Activated naive CD8-positive, alpha-beta T cell treated with anti-CD3 and anti-CD28 coated beads, Interleukin-2, amount 10 ng/mL, durations not matched to agents 7 days and 5 days (primary cell): Measurements from ENCODE around the gene HEATR5A. TPM values are rescaled to one million over a fixed set of nuclear protein-coding genes. Genes with fewer than 3 reads are reported as not detected.
"Not testable (repeated sequence)": the region's sequence is repeated elsewhere in the genome, so short reads cannot be mapped to it uniquely, and the experiment has no call there.

Experiments used
- ATAC-seq: fragments of 150-1000 bp; cut with Tn5 transposase; one replicate; pipeline ENCODE4 v1.10.0; 2021; ENCODE audit warnings: low read depth, moderate library complexity
- POLR2A ChIA-PET: fragments of 350-600 bp; sonication (Branson Sonifier 250); formaldehyde crosslinking; loops from one replicate; lab custom pipeline; 2021; ENCODE audit warnings: antibody characterized with exemption; lab: Charles Lee
- DNase-seq: peaks from one replicate; pipeline ENCODE4 v3.0.0; 2021
- H3K27ac Mint-ChIP-seq: one replicate; pipeline ENCODE4 v1.8.0; 2022; ENCODE audit warnings: mild to moderate bottlenecking, mixed read lengths
- H3K27me3 Mint-ChIP-seq: one replicate; pipeline ENCODE4 v1.8.0; 2022; ENCODE audit warnings: mild to moderate bottlenecking, moderate library complexity, mixed read lengths
- H3K36me3 Mint-ChIP-seq: one replicate; pipeline ENCODE4 v1.8.0; 2021; ENCODE audit warnings: mild to moderate bottlenecking, mixed read lengths
- H3K4me1 Mint-ChIP-seq: one replicate; pipeline ENCODE4 v1.8.0; 2021; ENCODE audit warnings: mixed read lengths
- H3K4me3 Mint-ChIP-seq: one replicate; pipeline ENCODE4 v1.8.0; 2022; ENCODE audit warnings: mild to moderate bottlenecking, moderate library complexity, mixed read lengths
- H3K9me3 Mint-ChIP-seq: one replicate; pipeline ENCODE4 v1.8.0; 2021; ENCODE audit warnings: mixed read lengths
- total RNA-seq, 2 experiments: library from RNA; stranded (reverse); gene quantifications; one replicate each; pipeline ENCODE4 v1.2.3, GENCODE V29; 2021

HEATR5A gene
- total RNA-seq: 10 to 100 TPM in 1 of 2 experiments, 1 to 10 TPM in 1; 9.4 to 11.5 TPM

GRCh38 chr14:31420319-31421111 is at the start of gene HEATR5A:
Gene HEATR5A, minus strand, starts transcription at chr14:31420550. Its CDS starts 17,575 bp downstream, at chr14:31402975.
- peaks cover 13% of the 10 kb centered on the region for H3K4me1 Mint-ChIP-seq
- ATAC-seq (peak; percentile 97), DNase-seq (peak; percentile 96)
- peak within 1 kb of the TSS; percentile 99 for H3K4me3 Mint-ChIP-seq
- peaks cover 10% of the 10 kb centered on the region for H3K27me3 Mint-ChIP-seq
- peaks cover 2% of the 10 kb centered on the region for H3K36me3 Mint-ChIP-seq
- peak within 1 kb of the TSS; percentile 89 for H3K27ac Mint-ChIP-seq
- H3K9me3 Mint-ChIP-seq: no peaks in the 10 kb centered on the region
- POLR2A ChIA-PET: interaction anchor here (0.6 to 1.8 kb wide), 10 partner anchors 18 to 699 kb away, joined by 3 to 22 read pairs (median 4); partner anchors contain the start of genes DTD2, HECTD1 and STRN3

DNA sequence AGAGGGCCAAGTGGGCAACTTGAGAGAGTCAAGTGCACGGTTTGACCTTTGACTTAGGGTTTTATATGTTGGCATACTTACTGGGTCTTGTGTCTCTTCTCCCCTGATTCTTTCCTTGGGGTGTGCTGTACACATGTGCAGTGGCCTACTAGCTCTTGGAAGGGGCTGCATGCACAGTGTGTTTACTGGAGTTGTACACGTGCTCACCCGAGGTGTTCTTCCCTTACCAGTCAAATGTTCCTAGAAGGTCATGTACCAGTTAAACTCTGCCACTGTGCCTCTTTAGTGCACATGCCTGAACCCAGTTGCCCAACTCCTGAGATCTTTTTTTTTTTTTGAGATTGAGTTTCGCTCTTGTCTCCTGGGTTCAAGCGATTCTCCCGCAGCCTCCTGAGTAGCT is 46.2 kb upstream of the HEATR5A start:
- H3K9me3 Mint-ChIP-seq: peaks cover 1% of the 10 kb centered on the region
- H3K27ac Mint-ChIP-seq: no peak overlapping the region
- peaks cover 4% of the 10 kb centered on the region for H3K27me3 Mint-ChIP-seq
- H3K36me3 Mint-ChIP-seq: no peaks in the 10 kb centered on the region
- DNase-seq: no peak
- H3K4me3 Mint-ChIP-seq: no peak overlapping the region
- no peaks in the 10 kb centered on the region for H3K4me1 Mint-ChIP-seq
- no peak for ATAC-seq
- POLR2A ChIA-PET: no interaction called here

- Mint-ChIP-seq H3K36me3 (no peaks in the 10 kb centered on the region), H3K27ac (no peak overlapping the region), H3K4me1 (no peaks in the 10 kb centered on the region), H3K4me3 (no peak overlapping the region), H3K27me3 (peaks cover 4% of the 10 kb centered on the region), H3K9me3 (peaks cover 1% of the 10 kb centered on the region)
- POLR2A ChIA-PET: no interaction called here
- DNase-seq (no peak), ATAC-seq (no peak)
Observed at GRCh38 chr14:31465111-31465510, 44.8 kb upstream of the HEATR5A start.

DNA sequence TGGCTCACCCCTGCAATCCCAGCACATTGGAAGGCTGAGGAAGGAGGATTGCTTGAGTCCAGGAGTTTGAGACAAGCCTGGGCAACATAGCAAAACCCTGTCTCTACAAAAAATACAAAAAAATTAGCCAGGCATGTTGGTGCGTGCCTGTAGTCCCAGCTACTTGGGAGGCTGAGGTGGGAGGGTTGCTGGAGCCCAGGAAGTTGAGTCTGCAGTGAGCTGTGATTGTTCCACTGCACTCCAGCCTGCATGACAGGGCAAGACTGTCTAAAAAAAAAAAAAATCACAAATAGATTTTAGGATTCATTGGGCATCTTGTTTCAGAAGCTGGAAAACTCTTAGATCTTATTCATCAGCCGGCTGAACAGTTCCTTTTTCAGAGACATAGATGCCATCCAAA is 42.1 kb upstream of the HEATR5A start:
- ATAC-seq, POLR2A ChIA-PET, H3K9me3 Mint-ChIP-seq, H3K36me3 Mint-ChIP-seq, H3K4me3 Mint-ChIP-seq, H3K4me1 Mint-ChIP-seq, H3K27ac Mint-ChIP-seq, DNase-seq, H3K27me3 Mint-ChIP-seq: not testable (repeated sequence)

DNA sequence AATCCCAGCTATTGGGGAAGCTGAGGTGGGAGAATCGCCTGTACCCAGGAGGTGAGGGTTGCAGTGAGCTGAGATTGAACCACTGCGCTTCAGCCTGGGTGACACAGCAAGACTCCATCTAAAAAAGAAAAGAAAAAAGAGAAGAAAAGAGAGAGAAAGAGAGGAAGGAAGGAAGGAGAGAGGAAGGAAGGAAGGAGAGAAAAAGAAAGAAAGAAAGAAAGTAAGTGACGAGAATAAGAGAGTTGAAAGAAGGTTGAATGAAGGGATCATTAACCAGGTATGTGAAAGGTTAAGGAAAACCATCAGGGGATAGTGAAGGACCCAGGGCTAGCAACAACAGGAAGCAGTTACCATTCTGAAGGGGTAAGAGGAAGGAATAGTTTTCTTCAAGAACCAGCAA is 41.2 kb upstream of the HEATR5A start:
- Mint-ChIP-seq H3K27me3 (peaks cover 4% of the 10 kb centered on the region), H3K4me3 (no peak overlapping the region), H3K9me3 (no peaks in the 10 kb centered on the region), H3K27ac (no peak overlapping the region), H3K4me1 (peaks cover 9% of the 10 kb centered on the region), H3K36me3 (no peaks in the 10 kb centered on the region)
- DNase-seq: no peak
- POLR2A ChIA-PET: no interaction called here
- ATAC-seq: no peak

- POLR2A ChIA-PET: interaction anchor here (0.8 to 2.1 kb wide), 7 partner anchors 26 to 836 kb away, joined by 3 to 22 read pairs (median 3); partner anchors contain the start of genes HEATR5A, HECTD1 and SCFD1
- Mint-ChIP-seq H3K27ac (peak overlapping the region; percentile 92), H3K4me3 (peak overlapping the region; percentile 92), H3K27me3 (no peaks in the 10 kb centered on the region), H3K4me1 (peaks cover 17% of the 10 kb centered on the region), H3K36me3 (no peaks in the 10 kb centered on the region), H3K9me3 (no peaks in the 10 kb centered on the region)
- ATAC-seq (no peak), DNase-seq (no peak)
Observed at GRCh38 chr14:31457665-31458659, 37.6 kb upstream of the HEATR5A start.

DNA sequence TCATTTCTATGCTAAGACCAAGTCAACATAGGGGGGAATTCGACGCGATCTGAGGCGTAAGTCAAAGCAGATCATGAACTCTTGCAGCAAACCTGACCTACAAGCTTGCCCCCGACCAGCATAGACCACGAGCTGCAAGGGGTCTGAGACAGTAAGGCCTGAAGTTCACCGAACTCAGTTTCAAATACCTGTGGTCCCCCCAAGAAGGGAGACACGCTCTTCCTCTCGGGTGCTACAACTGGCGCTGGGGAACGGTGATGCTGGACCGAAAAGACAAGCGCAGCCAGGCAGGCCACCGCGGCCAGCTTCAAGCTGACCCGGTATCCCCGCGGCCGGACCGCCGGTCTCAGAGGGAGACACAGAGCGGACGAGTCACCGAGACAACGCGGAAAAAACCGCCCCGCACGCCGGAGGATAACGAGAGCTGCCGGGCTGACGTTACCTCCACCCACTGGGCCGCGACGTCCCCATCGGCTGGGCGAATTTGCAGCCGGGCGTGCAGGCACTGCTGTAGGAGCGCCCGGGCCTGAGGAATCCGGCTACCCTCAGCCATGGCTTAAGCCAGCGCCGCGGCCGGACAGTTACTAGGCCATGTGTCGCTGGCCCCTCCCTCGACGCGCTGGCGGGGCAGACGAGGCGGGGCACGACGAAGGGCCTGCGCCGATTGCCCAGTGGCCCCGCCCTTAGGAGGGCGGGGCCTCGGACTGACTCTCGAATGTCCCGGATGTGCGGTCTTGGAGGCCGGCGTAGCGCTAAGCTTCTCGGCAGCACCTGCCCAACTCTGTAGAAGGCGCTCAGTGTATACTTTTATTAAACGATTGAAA is 36.7 kb upstream of the HEATR5A start, which contains the start of gene DTD2:
Gene DTD2 (minus strand): TSS at position 666 of the 824 bp plus-strand sequence. CDS start 113 bp downstream, at position 553.
- H3K27ac Mint-ChIP-seq: peak within 1 kb of the TSS; percentile 92
- H3K36me3 Mint-ChIP-seq: no peaks in the 10 kb centered on the region
- H3K4me1 Mint-ChIP-seq: peaks cover 17% of the 10 kb centered on the region
- peak within 1 kb of the TSS; percentile 92 for H3K4me3 Mint-ChIP-seq
- POLR2A ChIA-PET: interaction anchor here (0.5 to 2.1 kb wide), 8 partner anchors 25 to 835 kb away, joined by 3 to 22 read pairs (median 3); partner anchors contain the start of genes HEATR5A, HECTD1 and SCFD1
- no peaks in the 10 kb centered on the region for H3K9me3 Mint-ChIP-seq
- DNase-seq (peak; percentile 90), ATAC-seq (peak; percentile 97)
- H3K27me3 Mint-ChIP-seq: no peaks in the 10 kb centered on the region

DNA sequence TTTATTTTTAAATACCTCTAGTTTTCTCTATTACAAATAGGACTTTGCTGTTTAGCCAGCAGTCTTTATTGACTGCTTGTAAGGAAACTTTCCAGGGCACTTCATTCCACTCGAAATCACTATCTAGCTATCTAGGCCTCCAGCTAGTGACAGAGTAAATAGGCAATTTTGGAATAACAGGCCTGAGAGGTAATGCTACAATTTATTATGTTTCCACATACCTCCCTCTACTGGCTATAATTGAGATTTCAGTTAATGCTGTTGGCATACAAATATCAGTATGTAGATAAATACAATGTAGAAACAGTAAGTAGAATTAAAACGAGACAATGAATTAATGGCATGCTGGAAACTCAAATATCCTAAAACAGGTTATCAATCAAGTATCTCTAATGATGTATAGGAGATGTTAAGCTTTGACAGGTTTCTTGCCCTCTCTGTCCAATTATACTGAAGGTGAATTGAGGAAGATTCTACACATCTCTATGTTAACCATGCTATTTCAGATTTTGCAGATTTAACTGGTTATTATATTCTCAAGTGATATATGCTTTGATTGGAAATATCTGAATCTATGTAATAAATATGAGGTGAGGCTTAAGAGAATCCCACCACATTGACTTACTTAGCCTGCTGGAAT is 29.7 kb upstream of the HEATR5A start:
- POLR2A ChIA-PET: no interaction called here
- ATAC-seq (no peak), DNase-seq (no peak)
- peaks cover 4% of the 10 kb centered on the region for H3K4me1 Mint-ChIP-seq
- H3K27me3 Mint-ChIP-seq: no peaks in the 10 kb centered on the region
- no peaks in the 10 kb centered on the region for H3K9me3 Mint-ChIP-seq
- no peak overlapping the region for H3K4me3 Mint-ChIP-seq
- no peak overlapping the region for H3K27ac Mint-ChIP-seq
- H3K36me3 Mint-ChIP-seq: peaks cover 8% of the 10 kb centered on the region

- Mint-ChIP-seq H3K27me3 (no peaks in the 10 kb centered on the region), H3K4me3 (no peak overlapping the region), H3K4me1 (no peaks in the 10 kb centered on the region), H3K36me3 (peaks cover 9% of the 10 kb centered on the region), H3K9me3 (no peaks in the 10 kb centered on the region), H3K27ac (no peak overlapping the region)
- DNase-seq: no peak
- ATAC-seq: no peak
- POLR2A ChIA-PET: interaction anchor here (0.9 kb wide), 1 partner anchor 241 kb away, joined by 3 read pairs; the partner anchor contains the start of gene HECTD1
Observed at GRCh38 chr14:31449136-31449535, 28.8 kb upstream of the HEATR5A start.

DNA sequence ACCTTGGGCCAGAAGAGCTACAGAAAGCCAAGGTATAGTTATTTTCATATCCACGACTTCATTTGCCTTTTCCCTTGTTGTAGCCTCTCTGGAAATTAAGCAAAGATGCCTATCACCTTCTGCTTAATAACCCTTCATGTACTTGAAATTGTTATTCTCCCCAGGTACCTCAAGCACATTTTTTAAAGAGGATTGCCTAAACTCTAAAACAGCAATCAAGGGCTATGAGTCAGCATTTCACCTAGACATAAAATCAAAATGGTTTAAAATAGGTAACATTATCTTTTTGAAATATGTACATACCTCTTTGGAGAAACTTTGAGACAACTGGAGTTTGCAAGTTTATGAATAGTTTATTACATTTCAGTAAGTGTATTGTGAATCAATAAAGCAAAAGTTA is 25.4 kb upstream of the HEATR5A start:
- Mint-ChIP-seq H3K27me3 (no peaks in the 10 kb centered on the region), H3K36me3 (peaks cover 9% of the 10 kb centered on the region), H3K27ac (no peak overlapping the region), H3K4me1 (no peaks in the 10 kb centered on the region), H3K9me3 (no peaks in the 10 kb centered on the region), H3K4me3 (no peak overlapping the region)
- DNase-seq: no peak
- no peak for ATAC-seq
- POLR2A ChIA-PET: interaction anchor here (1.1 kb wide), 1 partner anchor 25 kb away, joined by 3 read pairs; the partner anchor contains the start of gene HEATR5A

- ATAC-seq (no peak), DNase-seq (no peak)
- Mint-ChIP-seq H3K27me3 (no peaks in the 10 kb centered on the region), H3K36me3 (peaks cover 15% of the 10 kb centered on the region), H3K4me1 (no peaks in the 10 kb centered on the region), H3K27ac (no peak overlapping the region), H3K9me3 (peaks cover 3% of the 10 kb centered on the region), H3K4me3 (no peak overlapping the region)
- POLR2A ChIA-PET: no interaction called here
Observed at GRCh38 chr14:31442284-31442683, 21.9 kb upstream of the HEATR5A start.
